Neural cell (in vitro differentiated cells): Measurements from ENCODE around the gene HOXB1. TPM values are rescaled to one million over a fixed set of nuclear protein-coding genes. Genes with fewer than 3 reads are reported as not detected.

Experiments
- H2AFZ ChIP-seq: fragments of 200-600, 300-800 bp; sonication (generic), shearing (Covaris generic); 2 replicates; pipeline ENCODE4 v1.6.0; 2014; ENCODE audit warnings: low read depth, mild to moderate bottlenecking, antibody characterized with exemption, low read length, moderate library complexity
- H3F3A ChIP-seq: fragments of 200-600 bp; shearing (Covaris generic); 2 replicates; pipeline ENCODE4 v1.6.1; 2016; ENCODE audit warnings: mild to moderate bottlenecking, moderate library complexity, mixed read lengths, antibody characterized with exemption, low read length; ENCODE audit not compliant: insufficient read depth, poor library complexity, severe bottlenecking
- H3K27ac ChIP-seq: fragments of 200-600, 300-800 bp; sonication (generic), shearing (Covaris generic); 2 replicates; pipeline ENCODE4 v1.5.1; 2014; ENCODE audit warnings: mild to moderate bottlenecking, low read length, moderate library complexity
- H3K27me3 ChIP-seq: fragments of 300-800, 200-600 bp; sonication (generic), shearing (Covaris generic); 2 replicates; pipeline ENCODE4 v1.6.0; 2014; ENCODE audit warnings: mild to moderate bottlenecking, low read depth, low read length, moderate library complexity; ENCODE audit not compliant: insufficient read depth
- H3K36me3 ChIP-seq: fragments of 300-800, 200-600 bp; sonication (generic), shearing (Covaris generic); 2 replicates; pipeline ENCODE4 v1.5.1; 2014; ENCODE audit warnings: mild to moderate bottlenecking, antibody characterized with exemption, low read length, moderate library complexity; ENCODE audit not compliant: insufficient read depth
- H3K4me2 ChIP-seq: fragments of 300-800, 200-600 bp; sonication (generic), shearing (Covaris generic); 2 replicates; pipeline ENCODE4 v1.6.0; 2014; ENCODE audit warnings: mild to moderate bottlenecking, low read length
- H3K4me3 ChIP-seq: fragments of 300-800, 200-600 bp; sonication (generic), shearing (Covaris generic); 2 replicates; pipeline ENCODE4 v1.5.1; 2014; ENCODE audit warnings: mild to moderate bottlenecking, low read length, moderate library complexity
- H3K79me2 ChIP-seq: fragments of 200-600 bp; shearing (Covaris generic); replicated peaks from 2 replicates; pipeline ENCODE4 v1.6.0; 2014; ENCODE audit warnings: mild to moderate bottlenecking, low read length, moderate library complexity; ENCODE audit not compliant: insufficient read depth
- H3K9ac ChIP-seq: fragments of 300-800, 200-600 bp; sonication (generic), shearing (Covaris generic); 2 replicates; pipeline ENCODE4 v1.6.1; 2016; ENCODE audit warnings: mild to moderate bottlenecking, low read length, mixed read lengths
- H3K9me2 ChIP-seq: fragments of 200-600 bp; shearing (Covaris generic); 2 replicates; pipeline ENCODE4 v1.6.1; 2016; ENCODE audit warnings: mild to moderate bottlenecking, low read length, mixed read lengths; ENCODE audit not compliant: insufficient read depth
- H3K9me3 ChIP-seq: fragments of 200-600, 300-800 bp; sonication (generic), shearing (Covaris generic); 2 replicates; pipeline ENCODE4 v1.6.1; 2016; ENCODE audit warnings: mild to moderate bottlenecking, mixed run types, low read length, moderate library complexity, mixed read lengths
- H4K20me1 ChIP-seq: fragments of 200-600 bp; shearing (Covaris generic); 2 replicates; pipeline ENCODE4 v1.6.1; 2016; ENCODE audit warnings: mild to moderate bottlenecking, mixed run types; ENCODE audit not compliant: insufficient read depth
- EP300 ChIP-seq: fragments of 450-650 bp; conservative IDR thresholded peaks from 2 replicates; pipeline ENCODE4 v1.6.1; 2014; ENCODE audit warnings: antibody characterized with exemption, mild to moderate bottlenecking, moderate library complexity; ENCODE audit not compliant: poor library complexity, severe bottlenecking
- EZH2 ChIP-seq: fragments of 200-600, 300-800 bp; shearing (Covaris generic), sonication (generic); IDR thresholded peaks from 2 replicates; pipeline ENCODE4 v1.6.1; 2014; ENCODE audit warnings: antibody characterized with exemption, low read length, borderline replicate concordance, mild to moderate bottlenecking; ENCODE audit not compliant: insufficient read depth, poor library complexity, severe bottlenecking
- MXI1 ChIP-seq: fragments of 450-650 bp; conservative IDR thresholded peaks from 2 replicates; pipeline ENCODE4 v1.6.1; 2014; ENCODE audit warnings: antibody characterized with exemption, mild to moderate bottlenecking; ENCODE audit not compliant: poor library complexity, severe bottlenecking
- POLR2AphosphoS5 ChIP-seq: IDR thresholded peaks from 2 replicates; pipeline ENCODE4 v1.6.1; 2012
- RAD21 ChIP-seq: fragments of 450-650 bp; conservative IDR thresholded peaks from 2 replicates; pipeline ENCODE4 v1.6.1; 2014; ENCODE audit warnings: antibody characterized with exemption, mild to moderate bottlenecking, moderate library complexity
- SMC3 ChIP-seq: fragments of 450-650 bp; conservative IDR thresholded peaks from 2 replicates; pipeline ENCODE4 v1.6.1; 2014; ENCODE audit warnings: antibody characterized with exemption, mild to moderate bottlenecking, moderate library complexity; ENCODE audit not compliant: poor library complexity
- TAF1 ChIP-seq: IDR thresholded peaks from 2 replicates; pipeline ENCODE4 v1.6.1; 2012; ENCODE audit warnings: low read depth
- polyA plus RNA-seq: library from polyadenylated mRNA; depleted of rRNA; stranded (reverse); fragments of >200 nt; gene quantifications from 2 replicates; pipeline ENCODE4 v1.2.3, GENCODE V29; 2014
- TF ChIP-seq, protein P1 (sequence below): IDR thresholded peaks from 2 replicates; pipeline ENCODE4 v1.6.1; 2012; ENCODE audit warnings: borderline replicate concordance
- TF ChIP-seq, protein P2 (sequence below): fragments of 450-650 bp; IDR thresholded peaks from 2 replicates; pipeline ENCODE4 v1.5.1; 2014; ENCODE audit warnings: antibody characterized with exemption, mild to moderate bottlenecking, moderate library complexity; ENCODE audit not compliant: poor library complexity, severe bottlenecking

HOXB1 gene
- polyA plus RNA-seq, 1 donor from 2014 or later: not detected

DNA sequence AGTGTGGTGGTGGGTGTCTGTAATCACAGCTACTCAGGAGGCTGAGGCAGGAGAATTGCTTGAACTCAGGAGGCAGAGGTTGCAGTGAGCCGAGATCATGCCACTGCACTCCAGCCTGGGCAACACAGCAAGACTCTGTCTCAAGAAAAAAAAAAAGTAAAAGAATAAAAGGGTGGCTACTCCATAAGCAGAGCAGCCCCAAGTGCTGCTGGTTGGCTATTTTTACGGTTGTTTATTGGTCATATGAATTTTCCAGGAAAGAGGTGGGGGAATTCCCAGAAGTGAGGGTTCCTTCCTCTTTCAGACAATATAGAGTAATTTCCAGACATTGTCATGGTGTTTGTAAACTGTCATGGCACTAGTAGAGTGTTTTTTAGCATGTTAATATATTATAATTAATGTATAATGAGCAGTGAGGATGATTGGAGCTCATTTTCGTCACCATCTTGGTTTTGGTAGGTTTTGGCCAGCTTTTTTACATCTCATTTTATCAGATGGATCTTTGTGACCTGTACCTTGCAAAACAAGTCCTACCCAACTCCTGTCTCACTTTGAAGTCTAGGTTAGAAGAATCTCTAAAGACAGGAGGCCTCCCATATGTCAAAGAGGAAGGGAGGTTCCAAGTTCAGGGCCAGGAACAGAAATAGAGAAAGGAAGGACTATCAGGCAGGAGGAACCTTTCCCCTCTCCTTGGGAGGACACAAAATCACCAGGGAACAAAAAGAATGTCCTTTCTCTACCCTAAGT is 39.1 kb downstream of the HOXB1 start:
- Histone ChIP-seq H3F3A (no peaks in the 10 kb centered on the region), H3K9ac (no peak overlapping the region), H3K9me2 (no peaks in the 10 kb centered on the region), H3K27me3 (peaks cover 56% of the 10 kb centered on the region), H3K27ac (no peak overlapping the region), H3K4me3 (no peak overlapping the region), H2AFZ (no peak overlapping the region), H3K9me3 (no peaks in the 10 kb centered on the region), H3K36me3 (no peaks in the 10 kb centered on the region), H3K4me2 (no peak overlapping the region), H3K79me2 (no peaks in the 10 kb centered on the region), H4K20me1 (no peaks in the 10 kb centered on the region)
- TF ChIP-seq EP300: no peak
- TF ChIP-seq EZH2: no peak
- TF ChIP-seq, protein P1, sequence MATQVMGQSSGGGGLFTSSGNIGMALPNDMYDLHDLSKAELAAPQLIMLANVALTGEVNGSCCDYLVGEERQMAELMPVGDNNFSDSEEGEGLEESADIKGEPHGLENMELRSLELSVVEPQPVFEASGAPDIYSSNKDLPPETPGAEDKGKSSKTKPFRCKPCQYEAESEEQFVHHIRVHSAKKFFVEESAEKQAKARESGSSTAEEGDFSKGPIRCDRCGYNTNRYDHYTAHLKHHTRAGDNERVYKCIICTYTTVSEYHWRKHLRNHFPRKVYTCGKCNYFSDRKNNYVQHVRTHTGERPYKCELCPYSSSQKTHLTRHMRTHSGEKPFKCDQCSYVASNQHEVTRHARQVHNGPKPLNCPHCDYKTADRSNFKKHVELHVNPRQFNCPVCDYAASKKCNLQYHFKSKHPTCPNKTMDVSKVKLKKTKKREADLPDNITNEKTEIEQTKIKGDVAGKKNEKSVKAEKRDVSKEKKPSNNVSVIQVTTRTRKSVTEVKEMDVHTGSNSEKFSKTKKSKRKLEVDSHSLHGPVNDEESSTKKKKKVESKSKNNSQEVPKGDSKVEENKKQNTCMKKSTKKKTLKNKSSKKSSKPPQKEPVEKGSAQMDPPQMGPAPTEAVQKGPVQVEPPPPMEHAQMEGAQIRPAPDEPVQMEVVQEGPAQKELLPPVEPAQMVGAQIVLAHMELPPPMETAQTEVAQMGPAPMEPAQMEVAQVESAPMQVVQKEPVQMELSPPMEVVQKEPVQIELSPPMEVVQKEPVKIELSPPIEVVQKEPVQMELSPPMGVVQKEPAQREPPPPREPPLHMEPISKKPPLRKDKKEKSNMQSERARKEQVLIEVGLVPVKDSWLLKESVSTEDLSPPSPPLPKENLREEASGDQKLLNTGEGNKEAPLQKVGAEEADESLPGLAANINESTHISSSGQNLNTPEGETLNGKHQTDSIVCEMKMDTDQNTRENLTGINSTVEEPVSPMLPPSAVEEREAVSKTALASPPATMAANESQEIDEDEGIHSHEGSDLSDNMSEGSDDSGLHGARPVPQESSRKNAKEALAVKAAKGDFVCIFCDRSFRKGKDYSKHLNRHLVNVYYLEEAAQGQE: no peak
- no peak for TF ChIP-seq RAD21
- TF ChIP-seq SMC3: no peak
- TF ChIP-seq TAF1: no peak
- TF ChIP-seq POLR2AphosphoS5: no peak
- TF ChIP-seq, protein P2, sequence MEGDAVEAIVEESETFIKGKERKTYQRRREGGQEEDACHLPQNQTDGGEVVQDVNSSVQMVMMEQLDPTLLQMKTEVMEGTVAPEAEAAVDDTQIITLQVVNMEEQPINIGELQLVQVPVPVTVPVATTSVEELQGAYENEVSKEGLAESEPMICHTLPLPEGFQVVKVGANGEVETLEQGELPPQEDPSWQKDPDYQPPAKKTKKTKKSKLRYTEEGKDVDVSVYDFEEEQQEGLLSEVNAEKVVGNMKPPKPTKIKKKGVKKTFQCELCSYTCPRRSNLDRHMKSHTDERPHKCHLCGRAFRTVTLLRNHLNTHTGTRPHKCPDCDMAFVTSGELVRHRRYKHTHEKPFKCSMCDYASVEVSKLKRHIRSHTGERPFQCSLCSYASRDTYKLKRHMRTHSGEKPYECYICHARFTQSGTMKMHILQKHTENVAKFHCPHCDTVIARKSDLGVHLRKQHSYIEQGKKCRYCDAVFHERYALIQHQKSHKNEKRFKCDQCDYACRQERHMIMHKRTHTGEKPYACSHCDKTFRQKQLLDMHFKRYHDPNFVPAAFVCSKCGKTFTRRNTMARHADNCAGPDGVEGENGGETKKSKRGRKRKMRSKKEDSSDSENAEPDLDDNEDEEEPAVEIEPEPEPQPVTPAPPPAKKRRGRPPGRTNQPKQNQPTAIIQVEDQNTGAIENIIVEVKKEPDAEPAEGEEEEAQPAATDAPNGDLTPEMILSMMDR: no peak
- TF ChIP-seq MXI1: no peak

DNA sequence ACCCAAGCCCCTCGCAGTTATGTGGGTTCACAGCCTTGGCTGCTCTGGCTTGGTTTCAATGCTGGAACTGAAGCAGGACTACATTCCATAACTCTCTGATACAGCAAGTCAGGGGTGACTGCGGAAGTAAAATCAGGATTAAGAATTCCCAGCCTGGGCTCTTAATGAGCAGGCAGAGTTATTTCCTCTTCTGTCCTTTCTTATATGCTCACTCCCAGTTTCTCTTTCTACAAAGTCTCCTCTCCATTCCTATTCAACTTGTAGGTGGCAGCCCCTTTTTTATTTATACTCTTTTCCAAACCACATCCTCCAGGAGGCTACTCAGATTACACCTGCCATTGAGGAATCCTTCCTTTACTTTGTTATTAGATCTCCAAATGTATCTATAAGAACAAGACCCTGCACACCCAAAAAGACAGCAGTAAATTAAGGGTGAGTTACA is 40.3 kb downstream of the HOXB1 start:
- no peaks in the 10 kb centered on the region for H3K36me3 ChIP-seq
- no peak overlapping the region for H2AFZ ChIP-seq
- no peaks in the 10 kb centered on the region for H4K20me1 ChIP-seq
- no peak overlapping the region for H3K27ac ChIP-seq
- no peak overlapping the region for H3K4me2 ChIP-seq
- no peaks in the 10 kb centered on the region for H3K79me2 ChIP-seq
- TF ChIP-seq MXI1 (no peak), POLR2AphosphoS5 (no peak), EP300 (no peak), RAD21 (no peak)
- TF ChIP-seq, protein P1: no peak
- H3K9me2 ChIP-seq: no peaks in the 10 kb centered on the region
- peaks cover 53% of the 10 kb centered on the region for H3K27me3 ChIP-seq
- H3K4me3 ChIP-seq: no peak overlapping the region
- no peaks in the 10 kb centered on the region for H3K9me3 ChIP-seq
- no peaks in the 10 kb centered on the region for H3F3A ChIP-seq
- H3K9ac ChIP-seq: no peak overlapping the region
